K562 (cell line): ENCODE results near the gene CD2. TPM values are rescaled to one million over a fixed set of nuclear protein-coding genes. Genes with fewer than 3 reads are reported as not detected.

Experiments used
- CBFA2T3 ChIP-seq: fragments of 450-650 bp; IDR thresholded peaks from 2 replicates; pipeline ENCODE4 v1.6.1; 2017
- CREB3L1 ChIP-seq: fragments of 450-650 bp; IDR thresholded peaks from 2 replicates; pipeline ENCODE4 v1.6.1; 2014; ENCODE audit warnings: low read depth, mild to moderate bottlenecking, moderate library complexity, borderline replicate concordance
- DACH1 ChIP-seq: fragments of 450-650 bp; IDR thresholded peaks from 2 replicates; pipeline ENCODE4 v1.6.1; 2018; ENCODE audit not compliant: partially characterized antibody
- ZBTB40 ChIP-seq, 2 experiments: fragments of 450-650 bp in 1 of 2; sonication (generic) in 1 of 2; formaldehyde crosslinking in 1 of 2; IDR thresholded peaks; 2 replicates each; pipeline versions ENCODE4 v1.7.1 to v1.9.0; 2016 to 2022; ENCODE audit warnings: inconsistent platforms in 1 of 2, mild to moderate bottlenecking in 1 of 2, missing genetic modification reagents in 1 of 2
- ZC3H8 ChIP-seq: fragments of 450-650 bp; IDR thresholded peaks from 2 replicates; pipeline ENCODE4 v1.6.1; 2017
- polyA plus RNA-seq, 8 experiments: library from polyadenylated mRNA; depleted of rRNA in 4 of 8; stranded (reverse) in 5 of 8; unstranded in 3 of 8; fragments of >200 nt; fragmentation: Nextera tagmentation in 2 of 8; fragmentation: Illumina TruSeq in 1 of 8; extraction: Ambion mirVana in 2 of 8; extraction: Trizol in 1 of 8; gene quantifications; 2 replicates each; pipeline versions ENCODE4 v1.2.1 to v1.2.3, GENCODE V29; 2011 to 2014; ENCODE audit warnings: inconsistent platforms in 1 of 8, missing spikeins in 1 of 8
- total RNA-seq, 7 experiments: library from RNA; depleted of rRNA in 6 of 7; stranded (reverse); fragments of >200 nt in 6 of 7; fragmentation: Illumina TruSeq in 2 of 7; extraction: Trizol in 2 of 7; gene quantifications; 2 replicates each; pipeline versions ENCODE4 v1.2.1 to v1.2.3, GENCODE V29; 2011 to 2021; ENCODE audit warnings: low replicate concordance in 1 of 7

Gene CD2
- total and polyA plus RNA-seq, 9 of the 15 experiments (the other 6 are each of a cell fraction or from before 2014, with no cell fraction given) = 0.07 to 0.16 TPM; not detected in 7

DNA sequence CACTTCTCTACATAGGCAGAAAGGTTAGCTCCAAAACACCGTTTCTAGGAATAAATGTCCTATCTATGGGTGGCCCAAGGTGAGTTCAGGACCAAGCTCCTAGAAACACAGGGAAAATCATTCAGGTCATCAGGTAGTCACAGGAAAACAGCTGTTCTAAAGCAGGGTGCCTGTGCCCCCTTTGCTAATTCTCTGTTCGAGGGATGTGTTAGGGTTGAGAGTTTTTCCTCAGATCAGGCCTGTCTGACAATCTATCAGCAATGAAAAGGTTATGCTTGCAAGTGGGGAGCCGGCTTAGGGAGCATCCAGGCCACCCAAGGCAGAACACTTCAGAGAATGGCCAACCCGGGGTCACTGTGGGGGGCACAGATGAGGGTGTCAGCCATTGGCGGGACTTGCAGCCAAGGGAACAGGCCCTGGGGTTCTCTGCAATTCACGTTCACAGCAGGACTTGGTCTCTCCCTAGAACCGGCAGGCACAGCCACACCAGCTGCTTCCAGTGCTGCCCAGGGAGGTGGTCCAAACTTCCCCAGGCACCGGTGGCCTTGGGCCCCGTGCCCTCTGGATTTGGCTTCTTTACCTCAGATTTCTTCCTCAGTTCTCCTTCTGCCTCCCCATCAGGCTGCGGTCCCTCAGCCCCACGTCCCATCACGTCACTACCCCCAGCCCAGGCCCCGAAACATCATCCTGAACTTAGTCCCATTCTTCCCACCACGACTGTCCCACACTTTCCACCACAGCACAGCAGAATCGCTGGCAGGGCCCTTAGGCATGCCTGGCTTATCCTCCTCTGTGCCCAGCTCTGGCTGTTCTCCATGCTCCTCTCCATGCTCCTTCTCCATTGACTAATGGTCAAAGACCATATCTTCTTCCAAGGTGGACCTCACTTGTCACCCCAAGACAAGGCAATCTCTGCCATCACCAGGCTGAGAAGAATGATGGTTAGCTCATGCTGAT lies 11.0 kb downstream of the CD2 start (continued):
- TF ChIP-seq ZBTB40 (IDR thresholded peaks at IDR 0.05) (no peak), ZBTB40 (CRISPR knock-in tag; IDR thresholded peaks at IDR 0.05) (no peak), CBFA2T3 (0 out of 2 replicates have a peak, but pooled peaks have one; percentile 8), ZC3H8 (no peak), CREB3L1 (no peak), DACH1 (no peak)
